Measurements from ENCODE around the gene THBS2. TPM values are rescaled to one million over a fixed set of nuclear protein-coding genes. Genes with fewer than 3 reads are reported as not detected.
A peak's percentile ranks its signal among the peaks of the same experiment; 100 is the strongest.

THBS2 gene
- total and polyA plus RNA-seq, 11 donors = 1.9 to 51.7 (median 15.9) TPM

GRCh38 chr6:169188475-169188874 is 65.2 kb downstream of the THBS2 start:
- no peak overlapping the region for H3K27ac ChIP-seq
- intact Hi-C loops (cut with DNase I) = no loop called here

GRCh38 chr6:169188051-169188470 is 65.6 kb downstream of the THBS2 start:
- no peak overlapping the region for H3K27ac ChIP-seq
- no peak for TF ChIP-seq POLR2A (IDR thresholded peaks at IDR 0.05)
- no peak for TF ChIP-seq CTCF (IDR thresholded peaks at IDR 0.05)
- no peaks in the 10 kb centered on the region for H3K27me3 ChIP-seq
- intact Hi-C loops (cut with DNase I) = no loop called here
- ATAC-seq (no peak), DNase-seq (no peak)
- H3K4me3 ChIP-seq = no peak overlapping the region
- H3K36me3 ChIP-seq = no peaks in the 10 kb centered on the region
- 70 to 82% (median 72%) methylated on average over 9 of the region's 9 CpGs for WGBS, 4 donors
- H3K9me3 ChIP-seq = no peaks in the 10 kb centered on the region
- peaks cover 0 to 23% (median 0%) of the 10 kb centered on the region in 12 donors for H3K4me1 ChIP-seq

More at GRCh38 chr6:169188475-169188874, 65.2 kb downstream of the THBS2 start:
- Histone ChIP-seq H3K4me3 (no peak overlapping the region), H3K9me3 (no peaks in the 10 kb centered on the region), H3K4me1 (peaks cover 0 to 23% (median 0%) of the 10 kb centered on the region in 12 donors), H3K36me3 (no peaks in the 10 kb centered on the region), H3K27me3 (no peaks in the 10 kb centered on the region)
- ATAC-seq = no peak
- TF ChIP-seq POLR2A (IDR thresholded peaks at IDR 0.05) (no peak), CTCF (IDR thresholded peaks at IDR 0.05) (no peak)
- DNase-seq = no peak
- 74 to 84% (median 78%) methylated on average over 6 of the region's 6 CpGs for WGBS, 4 donors

DNA sequence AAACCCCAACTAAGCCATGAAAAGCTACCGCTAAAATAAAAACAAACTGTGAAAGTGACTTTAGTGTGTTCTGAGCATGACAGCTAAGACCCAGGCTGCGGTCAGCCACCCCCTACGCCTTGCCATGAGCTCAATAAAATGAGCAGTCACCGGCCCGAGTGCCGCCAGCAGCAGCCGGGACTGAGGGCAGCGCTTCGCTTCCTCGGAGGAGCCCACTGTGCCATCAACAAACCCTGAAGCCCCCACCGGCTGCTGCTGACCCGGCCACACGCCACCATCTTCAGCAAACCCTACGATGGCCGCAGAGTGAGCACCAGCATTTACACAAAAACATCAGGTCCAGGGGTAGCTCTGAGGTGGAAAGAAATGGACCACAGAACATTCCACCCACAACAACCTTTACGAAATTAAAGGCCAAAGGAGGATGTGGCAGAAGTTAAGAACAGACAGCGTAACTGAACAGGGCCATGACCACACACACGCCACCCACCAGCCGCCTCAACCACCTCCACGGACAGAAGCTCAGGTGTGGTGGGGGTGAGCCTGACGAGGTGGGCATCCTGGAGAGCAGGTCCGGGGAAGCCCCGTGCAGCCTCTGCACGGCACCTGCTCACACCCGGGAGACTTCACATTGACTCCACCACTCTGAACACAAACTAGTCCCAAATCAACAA is 67.0 kb downstream of the THBS2 start:
- no peak for TF ChIP-seq CTCF (IDR thresholded peaks at IDR 0.05)
- no peak for TF ChIP-seq POLR2A (IDR thresholded peaks at IDR 0.05)
- ATAC-seq (no peak), DNase-seq (no peak)
- Histone ChIP-seq H3K27ac (no peak overlapping the region), H3K9me3 (no peaks in the 10 kb centered on the region), H3K36me3 (no peaks in the 10 kb centered on the region), H3K4me3 (no peak overlapping the region), H3K4me1 (peaks cover 0 to 23% (median 0%) of the 10 kb centered on the region in 12 donors), H3K27me3 (no peaks in the 10 kb centered on the region)
- 86 to 90% (median 88%) methylated on average over 24 to 25 of the region's 25 CpGs for WGBS, 4 donors
- intact Hi-C loops (cut with DNase I) = no loop called here

DNA sequence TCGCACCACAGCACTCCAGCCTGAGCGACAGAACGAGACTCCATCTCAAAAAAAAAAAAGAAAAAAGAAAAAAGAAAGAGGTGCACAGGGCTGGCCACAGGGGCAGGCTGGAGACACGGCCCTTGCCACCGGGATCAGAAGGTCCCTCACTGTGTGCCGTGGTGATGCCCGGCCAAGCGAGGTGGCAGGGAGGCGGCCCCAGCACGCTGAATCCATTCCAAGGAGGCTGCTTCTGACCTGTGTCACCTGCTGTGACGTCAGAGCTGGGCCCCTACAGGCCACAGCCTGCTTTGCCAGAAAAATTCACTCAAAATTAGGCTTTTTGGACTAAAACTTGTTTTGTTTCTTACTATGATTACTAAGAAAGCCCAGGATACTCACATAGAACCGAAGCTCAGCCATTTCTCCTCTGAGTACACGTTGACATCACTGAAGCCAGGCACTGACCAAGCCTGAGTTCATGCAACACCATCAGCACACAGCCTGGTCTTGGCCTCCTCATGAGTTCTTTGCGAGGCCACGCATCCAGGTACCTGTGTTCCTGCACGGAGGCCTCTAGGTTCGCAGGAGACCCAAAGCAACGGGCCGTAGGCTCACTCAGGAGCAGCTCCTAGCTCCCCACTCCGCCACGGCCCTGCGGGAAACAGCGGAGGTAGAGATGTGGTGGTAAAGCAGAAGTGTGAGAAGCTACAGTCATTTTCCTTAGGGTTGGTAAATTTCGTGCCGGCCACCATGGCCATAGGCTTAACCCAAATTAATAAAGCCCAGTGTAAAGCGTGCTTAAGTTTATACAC is 67.8 kb downstream of the THBS2 start:
- Histone ChIP-seq H3K36me3 (no peaks in the 10 kb centered on the region), H3K27me3 (no peaks in the 10 kb centered on the region), H3K27ac (no peak overlapping the region), H3K4me1 (peaks cover 0 to 16% (median 0%) of the 10 kb centered on the region in 12 donors), H3K9me3 (no peaks in the 10 kb centered on the region), H3K4me3 (no peak overlapping the region)
- ATAC-seq = no peak
- peak in 1 of 5 donors; percentile 18 for DNase-seq
- intact Hi-C loops (cut with DNase I) = no loop called here
- WGBS, 4 donors = 88 to 91% (median 88%) methylated on average over 26 of the region's 26 CpGs
- TF ChIP-seq POLR2A (IDR thresholded peaks at IDR 0.05) (no peak), CTCF (IDR thresholded peaks at IDR 0.05) (no peak)
